Measurements from ENCODE around the gene RASGEF1C.

DNA sequence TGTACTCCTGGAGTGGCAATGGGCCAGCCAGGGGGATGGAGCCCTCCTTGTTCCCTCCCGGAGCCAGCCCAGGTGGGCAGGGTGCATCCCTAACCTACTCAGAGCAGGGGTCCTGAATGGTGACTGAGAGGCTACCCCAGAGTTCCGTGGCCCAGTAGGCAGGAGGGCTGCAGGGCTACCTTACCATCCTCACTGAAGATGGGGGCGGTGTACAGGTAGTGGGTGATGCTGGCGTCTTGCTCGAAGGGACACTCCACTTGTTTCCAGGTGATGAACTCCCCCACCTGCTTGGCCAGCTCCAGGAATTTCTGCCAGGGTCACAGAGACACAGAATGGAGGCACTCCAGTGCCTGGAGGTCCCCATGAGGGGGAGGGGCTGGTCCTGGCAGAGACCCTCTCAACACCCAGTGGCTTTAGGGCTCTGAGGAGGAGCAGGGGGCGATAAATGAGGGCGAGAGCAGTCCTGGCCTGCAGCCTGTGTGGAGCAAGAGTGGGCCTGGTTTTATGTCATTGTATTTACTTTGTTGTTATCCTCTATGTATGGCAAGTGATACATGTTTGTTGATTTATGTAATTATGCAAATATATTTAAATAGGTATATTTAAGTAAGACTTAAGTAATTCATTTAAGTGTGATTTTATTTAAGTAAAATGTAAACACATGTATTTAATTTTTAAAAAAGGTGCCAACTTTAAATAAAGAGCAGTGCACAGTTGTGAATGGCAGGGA lies 97.6 kb downstream of the RASGEF1C start:
- TF ChIP-seq ZSCAN29 (CRISPR knock-in tag; conservative IDR thresholded peaks at IDR 0.05) (no peak), EZH2 (conservative IDR thresholded peaks at IDR 0.05; ENCODE audit: low read depth, low read length) (no peak), ZNF160 (CRISPR knock-in tag; IDR thresholded peaks at IDR 0.05) (no peak), FOXK1 (CRISPR knock-in tag; IDR thresholded peaks at IDR 0.05; ENCODE audit: borderline replicate concordance, low read depth) (no peak), CBX5 (CRISPR knock-in tag; IDR thresholded peaks at IDR 0.05; ENCODE audit: borderline replicate concordance) (no peak), HNRNPH1 (optimal IDR thresholded peaks at IDR 0.05; ENCODE audit: low read depth, low read length) (no peak), NCOR1 (IDR thresholded peaks at IDR 0.05; ENCODE audit: borderline replicate concordance, low read length) (no peak), CBX1 (IDR thresholded peaks at IDR 0.05; ENCODE audit: low read depth) (no peak), RXRB (CRISPR knock-in tag; IDR thresholded peaks at IDR 0.05; ENCODE audit: borderline replicate concordance) (no peak), RBAK (CRISPR knock-in tag; IDR thresholded peaks at IDR 0.05) (no peak)
- TF ChIP-seq, protein P1, sequence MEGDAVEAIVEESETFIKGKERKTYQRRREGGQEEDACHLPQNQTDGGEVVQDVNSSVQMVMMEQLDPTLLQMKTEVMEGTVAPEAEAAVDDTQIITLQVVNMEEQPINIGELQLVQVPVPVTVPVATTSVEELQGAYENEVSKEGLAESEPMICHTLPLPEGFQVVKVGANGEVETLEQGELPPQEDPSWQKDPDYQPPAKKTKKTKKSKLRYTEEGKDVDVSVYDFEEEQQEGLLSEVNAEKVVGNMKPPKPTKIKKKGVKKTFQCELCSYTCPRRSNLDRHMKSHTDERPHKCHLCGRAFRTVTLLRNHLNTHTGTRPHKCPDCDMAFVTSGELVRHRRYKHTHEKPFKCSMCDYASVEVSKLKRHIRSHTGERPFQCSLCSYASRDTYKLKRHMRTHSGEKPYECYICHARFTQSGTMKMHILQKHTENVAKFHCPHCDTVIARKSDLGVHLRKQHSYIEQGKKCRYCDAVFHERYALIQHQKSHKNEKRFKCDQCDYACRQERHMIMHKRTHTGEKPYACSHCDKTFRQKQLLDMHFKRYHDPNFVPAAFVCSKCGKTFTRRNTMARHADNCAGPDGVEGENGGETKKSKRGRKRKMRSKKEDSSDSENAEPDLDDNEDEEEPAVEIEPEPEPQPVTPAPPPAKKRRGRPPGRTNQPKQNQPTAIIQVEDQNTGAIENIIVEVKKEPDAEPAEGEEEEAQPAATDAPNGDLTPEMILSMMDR (CRISPR knock-in tag; IDR thresholded peaks at IDR 0.05) = no peak
- TF ChIP-seq, protein P2, sequence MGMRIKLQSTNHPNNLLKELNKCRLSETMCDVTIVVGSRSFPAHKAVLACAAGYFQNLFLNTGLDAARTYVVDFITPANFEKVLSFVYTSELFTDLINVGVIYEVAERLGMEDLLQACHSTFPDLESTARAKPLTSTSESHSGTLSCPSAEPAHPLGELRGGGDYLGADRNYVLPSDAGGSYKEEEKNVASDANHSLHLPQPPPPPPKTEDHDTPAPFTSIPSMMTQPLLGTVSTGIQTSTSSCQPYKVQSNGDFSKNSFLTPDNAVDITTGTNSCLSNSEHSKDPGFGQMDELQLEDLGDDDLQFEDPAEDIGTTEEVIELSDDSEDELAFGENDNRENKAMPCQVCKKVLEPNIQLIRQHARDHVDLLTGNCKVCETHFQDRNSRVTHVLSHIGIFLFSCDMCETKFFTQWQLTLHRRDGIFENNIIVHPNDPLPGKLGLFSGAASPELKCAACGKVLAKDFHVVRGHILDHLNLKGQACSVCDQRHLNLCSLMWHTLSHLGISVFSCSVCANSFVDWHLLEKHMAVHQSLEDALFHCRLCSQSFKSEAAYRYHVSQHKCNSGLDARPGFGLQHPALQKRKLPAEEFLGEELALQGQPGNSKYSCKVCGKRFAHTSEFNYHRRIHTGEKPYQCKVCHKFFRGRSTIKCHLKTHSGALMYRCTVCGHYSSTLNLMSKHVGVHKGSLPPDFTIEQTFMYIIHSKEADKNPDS (CRISPR knock-in tag; IDR thresholded peaks at IDR 0.05) = no peak
- TF ChIP-seq, protein P3, sequence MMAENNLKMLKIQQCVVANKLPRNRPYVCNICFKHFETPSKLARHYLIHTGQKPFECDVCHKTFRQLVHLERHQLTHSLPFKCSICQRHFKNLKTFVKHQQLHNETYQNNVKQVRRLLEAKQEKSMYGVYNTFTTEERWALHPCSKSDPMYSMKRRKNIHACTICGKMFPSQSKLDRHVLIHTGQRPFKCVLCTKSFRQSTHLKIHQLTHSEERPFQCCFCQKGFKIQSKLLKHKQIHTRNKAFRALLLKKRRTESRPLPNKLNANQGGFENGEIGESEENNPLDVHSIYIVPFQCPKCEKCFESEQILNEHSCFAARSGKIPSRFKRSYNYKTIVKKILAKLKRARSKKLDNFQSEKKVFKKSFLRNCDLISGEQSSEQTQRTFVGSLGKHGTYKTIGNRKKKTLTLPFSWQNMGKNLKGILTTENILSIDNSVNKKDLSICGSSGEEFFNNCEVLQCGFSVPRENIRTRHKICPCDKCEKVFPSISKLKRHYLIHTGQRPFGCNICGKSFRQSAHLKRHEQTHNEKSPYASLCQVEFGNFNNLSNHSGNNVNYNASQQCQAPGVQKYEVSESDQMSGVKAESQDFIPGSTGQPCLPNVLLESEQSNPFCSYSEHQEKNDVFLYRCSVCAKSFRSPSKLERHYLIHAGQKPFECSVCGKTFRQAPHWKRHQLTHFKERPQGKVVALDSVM (CRISPR knock-in tag; IDR thresholded peaks at IDR 0.05) = no peak
- TF ChIP-seq, protein P4, sequence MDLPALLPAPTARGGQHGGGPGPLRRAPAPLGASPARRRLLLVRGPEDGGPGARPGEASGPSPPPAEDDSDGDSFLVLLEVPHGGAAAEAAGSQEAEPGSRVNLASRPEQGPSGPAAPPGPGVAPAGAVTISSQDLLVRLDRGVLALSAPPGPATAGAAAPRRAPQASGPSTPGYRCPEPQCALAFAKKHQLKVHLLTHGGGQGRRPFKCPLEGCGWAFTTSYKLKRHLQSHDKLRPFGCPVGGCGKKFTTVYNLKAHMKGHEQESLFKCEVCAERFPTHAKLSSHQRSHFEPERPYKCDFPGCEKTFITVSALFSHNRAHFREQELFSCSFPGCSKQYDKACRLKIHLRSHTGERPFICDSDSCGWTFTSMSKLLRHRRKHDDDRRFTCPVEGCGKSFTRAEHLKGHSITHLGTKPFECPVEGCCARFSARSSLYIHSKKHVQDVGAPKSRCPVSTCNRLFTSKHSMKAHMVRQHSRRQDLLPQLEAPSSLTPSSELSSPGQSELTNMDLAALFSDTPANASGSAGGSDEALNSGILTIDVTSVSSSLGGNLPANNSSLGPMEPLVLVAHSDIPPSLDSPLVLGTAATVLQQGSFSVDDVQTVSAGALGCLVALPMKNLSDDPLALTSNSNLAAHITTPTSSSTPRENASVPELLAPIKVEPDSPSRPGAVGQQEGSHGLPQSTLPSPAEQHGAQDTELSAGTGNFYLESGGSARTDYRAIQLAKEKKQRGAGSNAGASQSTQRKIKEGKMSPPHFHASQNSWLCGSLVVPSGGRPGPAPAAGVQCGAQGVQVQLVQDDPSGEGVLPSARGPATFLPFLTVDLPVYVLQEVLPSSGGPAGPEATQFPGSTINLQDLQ (CRISPR knock-in tag; IDR thresholded peaks at IDR 0.05) = no peak
